Fibroblast of the conjunctiva (primary cell): Measurements from ENCODE around the gene C17orf78.
"Not testable (repeated sequence)": the region's sequence is repeated elsewhere in the genome, so short reads cannot be mapped to it uniquely, and the experiment has no call there.

Source experiments
- DNase-seq: peaks from one replicate; pipeline ENCODE4 v3.0.0-alpha.2; 2010; ENCODE audit warnings: low read depth

C17orf78 gene

GRCh38 chr17:37438141-37438540 is 62.4 kb downstream of the C17orf78 start:
- no peak for DNase-seq

- no peak for DNase-seq
These were observed 64.6 kb downstream of the C17orf78 start for GRCh38 chr17:37440424-37440823.

GRCh38 chr17:37441369-37442014 is 65.7 kb downstream of the C17orf78 start:
- not testable (repeated sequence) for DNase-seq
